Stimulated activated CD8-positive, alpha-beta memory T cell treated with anti-CD3 and anti-CD28 coated beads, Interleukin-7, amount 100 ng/mL, for 24 hours (primary cell): ENCODE measurements around the gene STAT4.
"Not testable (repeated sequence)": the region's sequence is repeated elsewhere in the genome, so short reads cannot be mapped to it uniquely, and the experiment has no call there.

ENCODE experiments used
- DNase-seq: peaks from one replicate; pipeline ENCODE4 v3.0.0-alpha.2; 2020; ENCODE audit warnings: low read depth

STAT4 gene

DNA sequence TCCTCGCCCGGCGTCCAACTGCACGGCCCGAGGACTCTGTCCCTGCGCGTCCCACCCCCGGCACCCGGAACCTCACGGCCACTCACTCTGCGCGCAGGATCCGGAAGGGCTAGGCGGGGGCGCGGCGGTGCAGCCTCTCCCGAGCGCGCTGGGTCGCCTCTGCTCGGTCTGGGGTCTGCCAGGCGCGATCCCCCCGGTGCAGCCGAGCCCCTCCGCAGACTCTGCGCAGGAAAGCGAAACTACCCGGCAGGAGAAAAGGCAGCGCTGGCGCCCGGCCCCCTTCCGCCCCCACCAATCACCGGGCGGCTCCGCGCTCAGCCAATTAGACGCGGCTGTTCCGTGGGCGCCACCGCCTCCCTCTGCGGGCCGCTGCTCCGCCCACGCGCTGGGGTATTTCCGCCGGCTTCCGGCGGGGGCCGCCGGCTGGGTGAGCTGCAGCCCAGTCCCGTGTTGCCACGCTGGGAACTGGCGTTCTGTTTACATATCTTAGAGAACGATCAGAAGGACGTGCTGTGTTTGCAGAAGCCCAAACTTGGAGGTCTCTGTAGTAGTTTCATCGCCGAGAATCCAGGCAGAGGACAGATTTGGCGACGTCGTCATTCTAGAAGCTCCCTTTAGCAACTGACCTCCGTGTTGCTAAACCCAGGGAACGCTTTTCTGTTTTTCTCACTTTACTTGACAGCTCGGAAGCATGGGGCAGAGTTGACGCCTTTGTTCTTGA is 136.7 kb downstream of the STAT4 start, which contains the start of gene STAT1:
Gene STAT1, minus strand, starts transcription at position 240 of the 721 bp plus-strand sequence. CDS start 4,168 bp downstream, outside the sequence.
- peak; percentile 91 for DNase-seq

DNA sequence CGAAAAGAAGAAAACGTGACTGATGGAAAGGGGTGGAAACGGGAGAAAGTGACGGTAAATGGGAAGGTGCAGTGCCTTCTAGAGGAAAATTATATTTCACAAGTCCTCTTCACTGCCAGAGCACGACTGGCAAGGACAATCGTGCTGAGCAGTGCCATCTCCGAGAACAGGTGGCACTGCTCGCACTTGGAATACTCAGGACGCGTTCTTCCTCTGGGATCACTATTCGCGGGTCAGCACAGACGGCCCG is 137.2 kb downstream of the STAT4 start:
- no peak for DNase-seq

DNA sequence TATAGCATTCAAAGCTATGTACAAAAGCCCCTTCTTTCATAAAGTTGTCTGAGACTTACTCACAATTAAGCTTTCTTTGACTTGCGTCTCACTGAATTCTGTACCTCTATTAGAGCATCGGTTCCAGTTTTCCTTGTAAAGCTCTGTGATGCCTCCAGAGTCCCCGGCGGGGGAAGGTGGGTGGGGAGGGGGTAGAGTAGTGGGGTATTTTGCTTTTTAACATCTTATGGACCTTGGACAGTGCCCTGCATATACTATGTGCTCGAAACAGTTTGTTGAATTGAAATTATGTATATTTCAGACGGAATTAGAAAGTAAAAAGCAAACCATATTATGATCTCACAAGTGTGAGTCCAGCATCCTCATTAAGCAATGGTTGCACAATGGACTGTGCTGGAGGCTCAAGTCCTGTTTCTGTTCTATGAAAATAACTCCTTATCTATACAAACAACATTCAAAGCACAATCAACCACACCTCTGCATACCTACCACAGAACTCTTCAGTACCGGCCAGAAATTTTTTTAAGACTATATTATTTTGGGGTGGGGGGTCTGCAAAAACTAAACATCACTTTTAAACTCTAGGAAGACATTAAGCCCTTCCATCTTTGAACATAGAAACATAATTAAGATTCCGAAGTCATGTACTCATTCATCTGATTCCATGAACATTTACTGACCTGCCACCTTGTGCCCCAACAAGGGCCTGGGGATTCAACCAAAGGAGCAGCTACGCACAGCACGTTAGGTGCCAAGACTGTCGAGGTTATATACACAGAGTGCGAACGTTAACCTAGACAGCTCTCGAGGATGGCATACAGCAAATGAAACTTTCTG is 137.7 kb downstream of the STAT4 start:
- no peak for DNase-seq

DNA sequence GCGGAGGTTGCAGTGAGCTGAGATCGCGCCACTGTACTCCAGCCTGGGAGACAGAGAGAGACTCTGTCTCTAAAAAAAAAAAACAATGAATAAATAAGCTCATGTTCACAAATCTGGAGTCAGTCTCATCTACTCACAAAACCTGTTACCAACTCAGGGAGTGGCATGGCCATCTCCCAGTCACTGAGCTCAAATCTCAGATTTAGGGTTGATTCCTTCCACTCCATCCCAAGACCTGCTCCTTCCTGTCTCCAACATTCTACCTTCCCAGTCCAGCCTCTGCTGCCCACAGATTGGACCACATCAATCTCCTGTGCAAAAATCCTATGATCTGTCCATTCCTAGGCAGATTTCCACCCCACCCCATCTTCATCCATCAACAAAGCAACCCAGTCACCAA is 138.4 kb downstream of the STAT4 start:
- DNase-seq: no peak

DNA sequence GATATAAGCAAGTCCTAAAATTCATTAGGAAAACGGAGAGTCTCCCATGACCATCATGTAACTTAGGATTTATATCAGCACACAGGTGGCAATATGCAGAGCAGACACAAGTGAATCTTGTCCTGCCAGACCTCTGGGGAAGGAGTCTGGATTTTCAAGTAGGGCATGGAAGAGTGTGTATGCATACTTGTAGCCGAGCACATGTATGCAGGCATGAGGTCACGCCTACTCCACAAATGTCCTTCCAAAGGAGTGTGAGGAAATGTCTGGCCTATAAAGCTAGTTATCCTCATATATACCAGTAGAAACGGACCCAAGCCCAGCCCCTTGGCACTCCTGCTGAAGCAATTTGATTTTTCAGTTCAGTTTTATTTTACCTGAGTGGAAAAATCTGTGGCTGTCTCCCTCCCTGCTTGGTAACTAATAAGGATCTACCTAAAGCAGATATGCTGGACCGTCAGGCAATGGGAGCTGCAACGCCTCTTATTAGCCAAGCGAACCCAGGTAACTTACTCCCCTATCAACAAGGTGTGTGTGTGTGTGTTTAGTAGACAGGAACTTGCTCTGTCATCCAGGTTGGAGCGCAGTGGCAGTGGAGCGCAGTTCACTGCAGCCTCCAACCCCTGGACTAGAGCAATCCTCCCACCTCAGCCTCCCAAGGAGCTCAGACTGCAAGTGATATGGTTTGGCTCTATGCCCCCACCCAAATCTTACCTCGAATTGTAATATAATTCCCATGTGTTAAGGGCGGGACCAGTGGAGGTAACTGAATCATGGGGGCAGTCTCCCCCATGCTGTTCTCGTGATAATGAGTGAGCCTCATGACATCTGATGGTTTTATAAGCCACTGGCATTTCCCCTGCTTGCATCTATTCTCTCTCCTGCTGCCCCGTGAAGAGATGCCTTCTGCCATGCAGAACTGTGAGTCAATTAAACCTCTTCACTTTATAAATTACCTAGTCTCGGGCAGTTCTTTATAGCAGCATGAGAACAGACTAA is 139.6 kb downstream of the STAT4 start:
- DNase-seq: no peak

DNA sequence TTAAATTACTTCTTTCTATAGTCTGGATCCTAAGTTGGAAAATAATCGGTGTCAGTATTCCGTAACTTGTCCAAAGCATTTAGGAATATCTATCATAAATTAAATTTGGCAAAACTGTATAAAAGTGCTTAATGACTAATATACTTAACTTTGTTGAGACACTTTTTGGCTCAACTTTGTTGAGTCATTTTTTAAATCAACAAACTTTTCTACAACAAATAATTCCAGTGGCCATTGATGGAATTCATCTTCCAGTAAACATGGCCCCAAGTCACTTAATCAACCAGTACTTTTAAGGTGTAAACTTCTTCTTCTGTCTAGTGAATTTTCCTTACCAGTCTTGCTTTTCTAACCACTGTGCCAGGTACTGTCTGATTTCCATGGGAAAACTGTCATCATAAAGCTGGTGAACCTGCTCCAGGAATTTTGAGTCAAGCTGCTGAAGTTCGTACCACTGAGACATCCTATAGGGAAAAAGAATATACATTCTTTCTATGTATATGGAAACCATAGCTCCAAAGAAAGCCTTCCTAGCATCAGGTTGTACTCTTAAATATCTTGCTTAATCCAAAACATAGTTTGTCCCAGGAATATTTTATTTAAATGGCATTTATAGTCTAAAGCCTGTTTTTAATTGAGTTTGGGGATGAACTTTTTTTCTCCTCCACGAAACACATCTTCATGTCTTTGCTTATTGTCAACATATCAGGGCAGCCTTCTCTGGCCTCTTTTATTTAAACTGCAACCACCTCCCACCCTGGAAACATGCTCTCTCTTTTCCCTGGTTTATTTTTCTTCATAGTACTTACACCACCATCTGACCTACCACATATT is 141.0 kb downstream of the STAT4 start:
- no peak for DNase-seq

DNA sequence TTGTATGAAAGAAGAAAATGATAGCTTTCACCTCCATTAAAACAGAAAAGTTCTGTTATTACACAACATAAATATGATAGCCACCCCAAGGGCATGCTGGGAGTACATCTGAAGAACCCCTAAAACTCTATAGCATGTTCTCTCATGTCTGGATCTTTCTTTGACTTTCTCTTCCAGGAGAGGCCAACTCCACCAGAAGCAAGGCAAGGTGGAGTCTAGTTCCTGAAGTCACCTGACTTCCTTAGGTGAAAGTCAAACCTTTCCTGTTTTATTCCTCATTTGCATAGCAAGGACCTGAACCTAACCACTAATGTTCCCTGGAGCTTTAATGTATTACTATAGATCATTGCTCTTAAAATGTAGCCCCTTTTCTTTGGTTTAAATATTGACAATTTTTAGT is 142.5 kb downstream of the STAT4 start:
- no peak for DNase-seq

DNA sequence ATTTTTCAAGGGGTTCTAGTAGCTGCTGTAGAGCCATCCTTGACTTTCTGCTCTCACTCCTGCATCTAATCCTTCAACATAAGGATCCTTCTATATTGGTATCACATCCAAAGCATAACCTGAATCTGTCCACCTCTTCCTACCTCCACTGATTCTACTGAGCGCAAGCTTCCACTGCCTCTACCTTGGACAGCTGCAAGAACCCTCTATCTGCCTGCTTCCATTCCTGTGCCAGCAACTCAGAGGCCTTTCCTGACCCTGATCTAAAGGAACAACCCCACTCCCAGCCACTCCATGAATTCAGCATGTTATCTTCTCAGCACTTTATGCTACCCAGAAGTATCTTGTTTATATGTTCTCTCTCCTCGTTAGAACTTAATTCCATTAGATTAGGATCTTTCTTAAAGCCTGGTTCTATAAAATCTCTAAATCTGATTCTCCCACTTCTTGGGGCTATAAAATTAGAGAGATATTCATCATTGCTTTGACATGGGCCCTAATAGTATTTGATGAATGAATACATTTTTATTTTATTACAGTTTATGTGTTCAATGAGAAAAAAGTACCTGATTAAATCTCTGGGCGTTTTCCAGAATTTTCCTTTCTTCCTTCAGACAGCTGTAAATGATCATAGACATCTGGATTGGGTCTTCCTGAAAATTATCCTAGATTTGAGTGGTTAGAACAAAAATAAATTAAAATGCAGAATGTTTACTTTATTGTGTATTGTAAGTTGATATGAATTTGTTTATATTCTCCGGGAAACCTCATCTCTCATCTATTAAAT is 143.6 kb downstream of the STAT4 start:
- DNase-seq: no peak

DNA sequence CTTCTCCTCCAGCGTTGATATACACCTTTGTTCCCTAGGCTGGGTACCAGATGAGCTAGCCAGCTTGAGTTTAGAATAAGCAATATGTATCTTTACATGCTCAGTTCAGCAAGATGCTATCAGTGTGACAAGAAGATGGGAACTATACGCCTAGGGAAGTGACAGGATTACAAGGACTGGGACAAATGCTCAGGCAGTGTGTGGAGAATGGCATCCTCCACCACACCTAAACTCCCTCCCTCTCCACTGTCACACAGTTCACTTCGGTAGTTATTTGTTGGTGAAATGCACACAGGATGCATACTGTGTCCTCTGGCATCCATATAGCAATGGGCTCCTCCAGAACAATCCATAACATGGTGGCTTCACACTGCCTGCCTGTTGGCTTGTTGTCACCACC is 144.5 kb downstream of the STAT4 start:
- no peak for DNase-seq

DNA sequence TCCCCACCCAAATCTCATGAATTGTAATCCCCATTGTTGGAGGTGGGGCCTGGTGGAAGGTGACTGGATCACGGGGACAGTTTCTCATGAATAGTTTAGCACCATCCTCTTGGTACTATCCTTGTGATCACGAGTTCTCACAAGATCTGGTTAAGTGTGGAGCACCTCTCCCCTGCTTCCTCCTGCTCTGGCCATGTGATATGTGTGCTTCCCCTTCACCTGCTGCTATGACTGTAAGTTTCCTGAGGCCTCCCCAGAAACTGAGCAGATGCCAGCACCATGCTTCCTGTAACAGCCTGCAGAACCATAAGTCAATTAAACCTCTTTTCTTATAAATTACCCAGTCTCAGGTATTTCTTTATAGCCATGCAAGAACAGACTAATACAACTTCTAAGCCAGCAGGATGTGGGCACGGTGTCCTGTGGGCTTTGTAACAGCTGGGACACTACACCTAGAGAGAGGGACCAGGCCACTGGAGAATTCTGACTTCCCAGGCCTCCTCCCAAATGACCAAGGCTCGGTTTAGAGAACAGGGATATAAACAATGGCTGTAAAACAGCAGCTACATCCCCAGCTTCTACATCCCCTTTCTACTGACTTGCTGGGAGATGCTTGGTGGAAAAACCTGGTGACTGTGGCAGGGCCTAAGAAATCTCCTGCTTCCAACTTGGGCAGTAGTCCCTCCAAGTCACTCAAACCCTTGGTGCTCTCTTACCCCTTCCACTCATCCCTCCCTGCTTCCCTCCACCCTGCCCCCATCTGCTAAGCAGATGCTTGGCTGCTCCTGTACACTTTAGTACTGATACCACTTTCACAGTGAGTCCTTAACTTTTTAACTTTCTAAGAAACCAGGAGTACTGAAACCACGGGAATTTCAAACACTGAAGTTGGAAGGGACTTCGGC is 147.1 kb downstream of the STAT4 start:
- no peak for DNase-seq

DNA sequence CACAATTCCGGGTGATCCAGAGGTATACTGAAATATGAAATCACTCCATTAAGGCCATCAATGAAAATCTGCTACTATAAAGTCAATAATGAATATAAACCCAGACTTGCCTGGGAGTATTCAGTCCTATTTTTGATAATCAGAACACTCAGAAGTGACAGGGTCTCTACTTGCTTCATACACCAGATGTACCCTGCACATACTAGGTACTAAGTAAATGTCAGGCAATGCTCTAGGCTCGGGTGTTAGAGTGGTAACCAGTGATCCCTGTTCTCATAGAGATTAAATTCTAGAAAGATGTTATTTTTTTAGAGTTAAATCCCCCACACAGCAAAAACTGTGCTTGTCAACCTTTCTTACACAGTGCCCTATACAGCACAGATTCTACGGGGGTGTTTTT is 149.2 kb downstream of the STAT4 start:
- no peak for DNase-seq

DNA sequence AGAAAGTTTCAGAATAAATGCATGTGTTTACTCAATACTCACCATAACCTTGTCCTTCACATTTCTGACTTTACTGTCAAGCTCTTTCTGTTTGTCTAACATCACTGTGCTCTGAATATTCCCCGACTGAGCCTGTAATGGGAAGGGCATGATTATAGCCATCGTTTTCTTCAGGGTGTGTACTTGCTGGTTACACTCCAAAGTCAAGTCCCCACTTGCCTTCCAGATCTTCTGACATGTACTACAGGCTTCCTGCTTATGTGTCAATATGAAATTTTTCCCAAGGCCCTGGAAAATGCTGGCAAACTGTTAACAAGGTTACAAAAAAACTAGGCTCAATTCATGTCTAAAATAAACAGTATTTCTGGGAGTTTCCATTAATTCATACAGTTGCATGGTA is 149.8 kb downstream of the STAT4 start:
- no peak for DNase-seq

DNA sequence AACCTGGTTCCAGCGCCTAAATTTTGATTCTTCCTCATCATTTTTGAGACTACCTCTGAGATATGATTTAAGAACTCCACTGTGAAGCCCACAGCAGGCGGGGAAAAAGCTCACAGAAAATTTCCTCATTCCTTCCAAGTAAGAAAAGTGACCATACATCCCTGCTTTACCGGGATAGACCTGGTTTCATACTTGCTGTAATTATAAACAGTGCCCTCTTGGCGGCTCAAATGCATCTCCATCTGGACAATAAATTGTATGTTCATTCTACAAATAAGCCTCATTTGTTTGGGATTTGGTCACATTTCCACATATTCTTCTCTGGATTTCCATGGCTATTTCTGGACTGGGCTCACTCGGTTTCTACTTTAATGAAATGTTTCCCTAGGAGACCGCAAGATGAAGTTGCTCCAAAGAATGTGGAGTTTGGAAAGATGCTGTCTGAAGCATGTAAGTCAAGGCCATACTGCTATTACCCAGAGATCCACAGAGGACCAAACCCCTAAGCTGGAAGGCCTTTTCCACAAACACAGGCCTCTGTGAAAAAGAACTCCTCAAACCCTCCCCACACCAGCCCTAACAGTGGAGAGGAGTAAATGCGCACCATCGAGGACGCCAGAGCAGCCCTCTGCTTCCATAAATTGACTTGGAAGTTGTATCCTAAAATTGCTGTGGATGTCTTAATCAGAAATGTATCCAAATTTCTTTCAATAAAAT is 150.7 kb downstream of the STAT4 start:
- no peak for DNase-seq

DNA sequence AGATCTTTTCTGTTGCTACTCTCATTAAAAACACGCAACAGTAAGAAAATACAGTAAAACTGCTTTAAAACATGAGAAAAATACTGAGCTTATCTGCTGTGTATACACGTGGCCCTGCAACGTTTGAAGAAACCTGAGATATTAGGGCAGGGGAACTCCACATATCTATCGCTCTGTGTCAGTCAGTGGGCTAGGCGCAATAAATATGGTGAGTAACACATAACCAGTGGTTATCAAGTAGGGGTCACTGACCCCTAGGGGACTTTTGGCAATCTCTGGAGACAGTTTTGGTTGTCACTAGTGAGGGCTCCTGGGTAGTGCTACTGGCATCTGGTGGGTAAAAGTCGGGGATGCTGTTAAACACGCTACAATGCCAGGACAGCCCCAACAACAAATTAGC is 151.7 kb downstream of the STAT4 start:
- no peak for DNase-seq

DNA sequence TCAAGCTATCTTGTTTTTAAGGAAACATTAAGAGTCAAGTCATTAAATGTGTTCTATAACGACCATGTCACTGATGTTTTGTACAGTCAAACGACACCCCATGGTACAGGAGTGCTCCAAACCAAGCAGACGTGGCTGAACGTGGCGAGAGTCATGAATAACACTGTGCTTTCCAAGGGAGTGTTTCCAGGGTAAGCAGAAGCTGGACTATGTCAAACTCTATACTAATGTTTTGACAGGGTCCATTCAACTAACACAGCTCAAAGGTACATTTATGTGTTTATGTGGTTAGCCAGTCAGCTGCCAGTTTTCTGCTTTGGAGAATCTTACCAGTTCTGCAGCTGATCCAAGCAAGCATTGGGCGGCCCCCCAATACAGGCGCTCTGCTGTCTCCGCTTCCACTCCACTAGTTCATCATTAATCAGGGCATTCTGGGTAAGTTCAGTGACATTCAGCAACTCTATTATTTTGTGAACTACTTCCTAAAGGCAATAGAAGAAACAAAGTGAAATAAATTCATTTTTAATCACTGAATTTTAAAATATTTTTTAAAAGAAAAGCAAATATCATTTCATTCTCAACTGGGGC is 153.2 kb downstream of the STAT4 start:
- no peak for DNase-seq

DNA sequence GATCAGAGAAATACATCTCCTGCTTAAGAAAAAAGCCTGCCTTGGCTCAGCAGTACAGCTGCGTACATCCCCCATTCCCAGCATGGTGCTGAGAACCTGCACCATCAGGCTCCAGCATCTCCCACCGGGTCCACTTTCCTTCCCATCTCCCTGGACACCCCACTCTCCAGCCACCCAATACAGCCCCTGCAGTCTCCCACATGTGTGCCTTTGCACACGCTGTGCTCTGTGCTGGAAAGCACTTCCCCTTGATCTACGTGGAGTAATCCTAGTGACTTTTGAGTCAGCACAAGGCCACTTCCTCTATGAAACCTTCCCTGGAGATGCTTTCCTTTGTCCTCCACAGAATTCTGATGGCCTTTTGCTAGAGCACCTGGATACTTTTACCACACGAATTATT is 153.8 kb downstream of the STAT4 start:
- DNase-seq: no peak

DNA sequence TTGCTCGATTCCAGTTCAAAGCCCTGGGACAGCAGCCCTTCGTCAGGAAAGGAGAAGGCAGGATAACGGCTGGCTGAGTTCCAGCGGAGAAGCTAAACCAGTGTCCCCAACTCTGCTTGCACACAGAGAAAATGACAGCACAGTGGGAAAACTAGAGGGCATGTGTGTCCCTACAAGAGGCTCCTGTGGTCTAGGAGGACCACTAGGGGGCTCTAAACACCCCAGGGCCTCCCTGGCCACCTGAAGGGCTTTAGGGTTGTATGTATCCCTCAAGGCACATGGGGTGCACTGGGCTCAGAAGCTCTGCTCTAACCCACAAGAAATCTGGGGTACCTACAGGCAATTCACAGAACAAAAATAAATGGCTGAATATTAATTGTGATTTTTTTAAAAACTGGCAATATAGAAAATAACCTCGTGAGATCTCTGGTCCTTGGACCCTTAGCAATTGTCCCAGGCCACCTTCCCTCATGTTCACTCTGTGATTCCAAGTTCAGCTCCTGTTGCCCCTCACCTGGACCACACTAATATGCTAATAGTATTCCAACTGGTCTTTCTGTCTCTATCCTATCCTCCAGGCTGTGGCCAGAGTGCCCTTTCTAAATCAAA is 154.4 kb downstream of the STAT4 start:
- no peak for DNase-seq

DNA sequence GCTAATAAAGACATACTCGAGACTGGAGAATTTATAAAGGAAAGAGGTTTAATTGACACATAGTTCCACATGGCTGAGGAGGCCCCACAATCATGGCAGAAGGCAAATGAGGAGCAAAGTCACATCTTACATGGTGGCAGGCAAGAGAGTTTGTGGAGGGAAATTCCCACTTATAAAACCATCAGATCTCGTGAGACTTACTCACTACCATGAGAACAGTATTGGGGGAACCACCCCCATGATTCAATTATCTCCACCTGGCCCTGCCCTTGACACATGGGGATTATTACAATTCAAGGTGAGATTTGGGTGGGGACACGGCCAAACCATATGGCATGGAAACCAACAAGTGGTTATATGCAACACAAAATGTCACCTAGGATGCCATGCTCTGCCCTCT is 155.5 kb downstream of the STAT4 start:
- DNase-seq: not testable (repeated sequence)
